Neural progenitor cell (in vitro differentiated cells): ENCODE data around the gene PCDHGB1.

Experiments used
- EZH2 ChIP-seq: fragments of 200-600 bp; sonication (generic); IDR thresholded peaks from 2 replicates; pipeline ENCODE4 v1.6.1; 2017; ENCODE audit warnings: antibody characterized with exemption, mild to moderate bottlenecking, moderate library complexity
- EZH2phosphoT487 ChIP-seq: fragments of 200-600 bp; sonication (generic); IDR thresholded peaks from 2 replicates; pipeline ENCODE4 v1.6.1; 2017; ENCODE audit warnings: antibody characterized with exemption
- TF ChIP-seq, protein P1 (sequence below): fragments of 200-600 bp; sonication (generic); IDR thresholded peaks from 2 replicates; pipeline ENCODE4 v1.5.1; 2017; ENCODE audit warnings: antibody characterized with exemption, mild to moderate bottlenecking

DNA sequence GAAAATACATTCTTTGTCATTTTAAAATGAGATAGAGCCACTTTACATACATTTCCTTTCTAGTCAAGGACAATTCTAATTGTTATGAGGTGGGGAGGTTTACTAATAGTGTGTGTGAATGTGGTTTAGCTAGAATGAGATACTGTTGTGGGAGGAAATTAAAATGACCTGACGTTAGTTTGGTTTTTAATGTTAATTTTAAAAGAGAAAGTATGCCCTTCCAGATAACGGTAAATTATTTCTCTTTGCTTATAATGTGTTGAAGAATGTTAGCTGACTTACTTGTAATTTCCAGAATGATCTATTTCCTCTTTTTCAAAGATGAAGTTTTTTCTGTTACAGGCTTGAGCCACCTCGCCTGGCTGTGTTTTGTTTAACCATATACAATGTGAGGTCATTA is 27.6 kb upstream of the PCDHGB1 start:
- TF ChIP-seq EZH2 (no peak), EZH2phosphoT487 (no peak)
- TF ChIP-seq, protein P1, sequence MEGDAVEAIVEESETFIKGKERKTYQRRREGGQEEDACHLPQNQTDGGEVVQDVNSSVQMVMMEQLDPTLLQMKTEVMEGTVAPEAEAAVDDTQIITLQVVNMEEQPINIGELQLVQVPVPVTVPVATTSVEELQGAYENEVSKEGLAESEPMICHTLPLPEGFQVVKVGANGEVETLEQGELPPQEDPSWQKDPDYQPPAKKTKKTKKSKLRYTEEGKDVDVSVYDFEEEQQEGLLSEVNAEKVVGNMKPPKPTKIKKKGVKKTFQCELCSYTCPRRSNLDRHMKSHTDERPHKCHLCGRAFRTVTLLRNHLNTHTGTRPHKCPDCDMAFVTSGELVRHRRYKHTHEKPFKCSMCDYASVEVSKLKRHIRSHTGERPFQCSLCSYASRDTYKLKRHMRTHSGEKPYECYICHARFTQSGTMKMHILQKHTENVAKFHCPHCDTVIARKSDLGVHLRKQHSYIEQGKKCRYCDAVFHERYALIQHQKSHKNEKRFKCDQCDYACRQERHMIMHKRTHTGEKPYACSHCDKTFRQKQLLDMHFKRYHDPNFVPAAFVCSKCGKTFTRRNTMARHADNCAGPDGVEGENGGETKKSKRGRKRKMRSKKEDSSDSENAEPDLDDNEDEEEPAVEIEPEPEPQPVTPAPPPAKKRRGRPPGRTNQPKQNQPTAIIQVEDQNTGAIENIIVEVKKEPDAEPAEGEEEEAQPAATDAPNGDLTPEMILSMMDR = no peak
